ENCODE results near the gene VAPA.

DNA sequence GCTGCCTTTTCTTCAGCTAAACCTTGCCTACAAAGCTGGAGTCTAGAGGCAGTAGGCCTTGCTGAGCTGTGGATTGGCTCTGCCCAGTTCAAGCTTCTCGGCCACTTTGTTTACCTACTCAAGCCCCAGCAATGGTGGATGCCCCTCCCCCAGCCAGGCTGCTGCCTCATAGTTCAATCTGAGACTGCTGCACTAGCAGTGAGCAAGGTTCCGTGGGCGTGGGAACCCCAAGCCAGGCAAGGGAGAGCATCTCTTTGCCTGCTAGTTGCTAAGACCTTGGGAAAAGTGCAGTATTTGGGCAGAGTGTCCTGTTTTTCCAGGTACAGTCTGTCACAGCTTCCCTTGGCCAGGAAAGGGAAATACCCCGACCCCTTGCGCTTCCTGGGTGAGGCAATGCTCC, 68.9 kb downstream of the VAPA start:
- TF ChIP-seq, protein P1, sequence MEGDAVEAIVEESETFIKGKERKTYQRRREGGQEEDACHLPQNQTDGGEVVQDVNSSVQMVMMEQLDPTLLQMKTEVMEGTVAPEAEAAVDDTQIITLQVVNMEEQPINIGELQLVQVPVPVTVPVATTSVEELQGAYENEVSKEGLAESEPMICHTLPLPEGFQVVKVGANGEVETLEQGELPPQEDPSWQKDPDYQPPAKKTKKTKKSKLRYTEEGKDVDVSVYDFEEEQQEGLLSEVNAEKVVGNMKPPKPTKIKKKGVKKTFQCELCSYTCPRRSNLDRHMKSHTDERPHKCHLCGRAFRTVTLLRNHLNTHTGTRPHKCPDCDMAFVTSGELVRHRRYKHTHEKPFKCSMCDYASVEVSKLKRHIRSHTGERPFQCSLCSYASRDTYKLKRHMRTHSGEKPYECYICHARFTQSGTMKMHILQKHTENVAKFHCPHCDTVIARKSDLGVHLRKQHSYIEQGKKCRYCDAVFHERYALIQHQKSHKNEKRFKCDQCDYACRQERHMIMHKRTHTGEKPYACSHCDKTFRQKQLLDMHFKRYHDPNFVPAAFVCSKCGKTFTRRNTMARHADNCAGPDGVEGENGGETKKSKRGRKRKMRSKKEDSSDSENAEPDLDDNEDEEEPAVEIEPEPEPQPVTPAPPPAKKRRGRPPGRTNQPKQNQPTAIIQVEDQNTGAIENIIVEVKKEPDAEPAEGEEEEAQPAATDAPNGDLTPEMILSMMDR (IDR thresholded peaks at IDR 0.05; ENCODE audit: low read depth, low read length), result no peak
- no peak for TF ChIP-seq EZH2phosphoT487 (IDR thresholded peaks at IDR 0.05; ENCODE audit: low read depth)
